HUES6 (cell line): Measurements from ENCODE around the gene SPOP.
"Not testable (repeated sequence)": the region's sequence is repeated elsewhere in the genome, so short reads cannot be mapped to it uniquely, and the experiment has no call there.

Experiments used
- H3K27ac ChIP-seq: 2 replicates; pipeline ENCODE4 v1.7.0; 2013; ENCODE audit warnings: low read depth, mild to moderate bottlenecking, low read length, inconsistent platforms
- H3K27me3 ChIP-seq: 2 replicates; pipeline ENCODE4 v1.6.1; 2013; ENCODE audit warnings: low read length; ENCODE audit not compliant: control insufficient read depth, insufficient read depth
- H3K36me3 ChIP-seq: 2 replicates; pipeline ENCODE4 v1.6.1; 2013; ENCODE audit warnings: low read length; ENCODE audit not compliant: control insufficient read depth, insufficient read depth
- H3K4me1 ChIP-seq: 2 replicates; pipeline ENCODE4 v1.6.1; 2013; ENCODE audit warnings: low read length; ENCODE audit not compliant: control insufficient read depth, insufficient read depth
- H3K4me3 ChIP-seq: 2 replicates; pipeline ENCODE4 v1.5.1; 2013; ENCODE audit warnings: low read depth, low read length
- H3K9ac ChIP-seq: one replicate; pipeline ENCODE4 v1.6.1; 2013; ENCODE audit warnings: mild to moderate bottlenecking, low read length
- H3K9me3 ChIP-seq: 2 replicates; pipeline ENCODE4 v1.6.1; 2013; ENCODE audit warnings: low read depth, low read length; ENCODE audit not compliant: control insufficient read depth, insufficient read depth

Gene SPOP

GRCh38 chr17:49646391-49647255 is 31.3 kb downstream of the SPOP start:
- Histone ChIP-seq H3K4me3 (no peak overlapping the region), H3K27me3 (no peaks in the 10 kb centered on the region), H3K36me3 (no peaks in the 10 kb centered on the region), H3K9me3 (no peaks in the 10 kb centered on the region), H3K27ac (no peak overlapping the region), H3K9ac (no peak overlapping the region), H3K4me1 (peaks cover 16% of the 10 kb centered on the region)

GRCh38 chr17:49646056-49646390 is 31.9 kb downstream of the SPOP start:
- not testable (repeated sequence) for H3K27ac ChIP-seq, H3K4me3 ChIP-seq

GRCh38 chr17:49645654-49646053 is 32.2 kb downstream of the SPOP start:
- Histone ChIP-seq H3K36me3 (no peaks in the 10 kb centered on the region), H3K4me3 (no peak overlapping the region), H3K4me1 (peaks cover 16% of the 10 kb centered on the region), H3K9ac (no peak overlapping the region), H3K9me3 (no peaks in the 10 kb centered on the region), H3K27ac (no peak overlapping the region), H3K27me3 (no peaks in the 10 kb centered on the region)

More at GRCh38 chr17:49646056-49646390, 31.9 kb downstream of the SPOP start:
- not testable (repeated sequence) for H3K9me3 ChIP-seq, H3K9ac ChIP-seq, H3K36me3 ChIP-seq, H3K27me3 ChIP-seq
- H3K4me1 ChIP-seq = peaks cover 16% of the 10 kb centered on the region

GRCh38 chr17:49640556-49640955 is 37.3 kb downstream of the SPOP start:
- Histone ChIP-seq H3K27me3 (no peaks in the 10 kb centered on the region), H3K4me1 (no peaks in the 10 kb centered on the region)

GRCh38 chr17:49638818-49639217 is 39.1 kb downstream of the SPOP start:
- Histone ChIP-seq H3K9me3 (0 out of 2 replicates have a peak, but pooled peaks cover 6% of the 10 kb centered on the region), H3K9ac (no peak overlapping the region), H3K27me3 (no peaks in the 10 kb centered on the region), H3K4me1 (0 out of 2 replicates have a peak, but pooled peaks cover 4% of the 10 kb centered on the region), H3K4me3 (no peak overlapping the region), H3K36me3 (no peaks in the 10 kb centered on the region), H3K27ac (no peak overlapping the region)

More at GRCh38 chr17:49640556-49640955, 37.3 kb downstream of the SPOP start:
- Histone ChIP-seq H3K27ac (no peak overlapping the region), H3K9me3 (0 out of 2 replicates have a peak, but pooled peaks cover 6% of the 10 kb centered on the region), H3K9ac (no peak overlapping the region), H3K36me3 (no peaks in the 10 kb centered on the region), H3K4me3 (no peak overlapping the region)

- no peak overlapping the region for H3K4me3 ChIP-seq
- H3K4me1 ChIP-seq = peaks cover 13% of the 10 kb centered on the region; the same call in 1 of the 2 replicates
- no peak overlapping the region for H3K9ac ChIP-seq
- H3K36me3 ChIP-seq = no peaks in the 10 kb centered on the region
- no peaks in the 10 kb centered on the region for H3K27me3 ChIP-seq
- H3K27ac ChIP-seq = no peak overlapping the region
- 0 out of 2 replicates have a peak, but pooled peaks cover 6% of the 10 kb centered on the region for H3K9me3 ChIP-seq
These were observed 40.2 kb downstream of the SPOP start for GRCh38 chr17:49637739-49638138.

- Histone ChIP-seq H3K4me1 (peaks cover 13% of the 10 kb centered on the region; the same call in 1 of the 2 replicates), H3K27me3 (no peaks in the 10 kb centered on the region), H3K4me3 (no peak overlapping the region), H3K27ac (no peak overlapping the region), H3K36me3 (no peaks in the 10 kb centered on the region), H3K9ac (no peak overlapping the region), H3K9me3 (0 out of 2 replicates have a peak, but pooled peaks cover 6% of the 10 kb centered on the region)
These were observed 40.8 kb downstream of the SPOP start for GRCh38 chr17:49637050-49637449.

- no peak overlapping the region for H3K9ac ChIP-seq
- H3K9me3 ChIP-seq = 0 out of 2 replicates have a peak, but pooled peaks cover 6% of the 10 kb centered on the region
- H3K27me3 ChIP-seq = no peaks in the 10 kb centered on the region
- H3K4me3 ChIP-seq = no peak overlapping the region
- no peak overlapping the region for H3K27ac ChIP-seq
- no peaks in the 10 kb centered on the region for H3K36me3 ChIP-seq
- H3K4me1 ChIP-seq = peaks cover 13% of the 10 kb centered on the region; the same call in 1 of the 2 replicates
These were observed 42.8 kb downstream of the SPOP start for GRCh38 chr17:49635121-49635520.

GRCh38 chr17:49634485-49634860 is 43.4 kb downstream of the SPOP start:
- Histone ChIP-seq H3K27ac (no peak overlapping the region), H3K9ac (no peak overlapping the region), H3K36me3 (no peaks in the 10 kb centered on the region), H3K4me1 (peaks cover 13% of the 10 kb centered on the region; the same call in 1 of the 2 replicates), H3K27me3 (no peaks in the 10 kb centered on the region), H3K4me3 (no peak overlapping the region), H3K9me3 (0 out of 2 replicates have a peak, but pooled peaks cover 2% of the 10 kb centered on the region)

GRCh38 chr17:49633762-49634484 is 44.0 kb downstream of the SPOP start:
- no peak overlapping the region for H3K9ac ChIP-seq
- no peak overlapping the region for H3K27ac ChIP-seq
- no peaks in the 10 kb centered on the region for H3K27me3 ChIP-seq
- H3K9me3 ChIP-seq = no peaks in the 10 kb centered on the region
- H3K4me3 ChIP-seq = no peak overlapping the region
- H3K36me3 ChIP-seq = no peaks in the 10 kb centered on the region
- peaks cover 13% of the 10 kb centered on the region; the same call in 1 of the 2 replicates for H3K4me1 ChIP-seq

- Histone ChIP-seq H3K4me1 (peaks cover 13% of the 10 kb centered on the region; the same call in 1 of the 2 replicates), H3K4me3 (no peak overlapping the region), H3K9me3 (no peaks in the 10 kb centered on the region), H3K9ac (no peak overlapping the region), H3K27me3 (no peaks in the 10 kb centered on the region), H3K27ac (no peak overlapping the region; the same call in 1 of the 2 replicates), H3K36me3 (no peaks in the 10 kb centered on the region)
These were observed 44.6 kb downstream of the SPOP start for GRCh38 chr17:49633250-49633649.
